Pancreas (tissue), 10 donors: ENCODE measurements around the gene RACK1. TPM values are rescaled to one million over a fixed set of nuclear protein-coding genes. Genes with fewer than 3 reads are reported as not detected.
"Not testable (repeated sequence)": the region's sequence is repeated elsewhere in the genome, so short reads cannot be mapped to it uniquely, and the experiment has no call there.

Source experiments
- ATAC-seq, 4 donors: fragments of 200-7000 bp; cut with Tn5 transposase; one replicate each; pipeline versions ENCODE4 v1.8.0 to v1.9.1; 2020; ENCODE audit warnings: mild to moderate bottlenecking in 4 of 4, moderate library complexity in 4 of 4
- DNase-seq, 6 donors: peaks; one replicate each; pipeline ENCODE4 v3.0.0-alpha.2; 2020
- FAIRE-seq: peaks from 2 replicates; lab custom pipeline; 2012; peaks lifted over from hg19 to GRCh38; lab: Jason Lieb, UNC
- H3K27ac ChIP-seq, 4 donors: fragments of 200-600 bp; sonication (generic); 1 replicate in 3 of 4; 2 replicates in 1 of 4; pipeline versions ENCODE4 v1.5.0 to v1.8.0; 2020
- H3K27me3 ChIP-seq, 4 donors: fragments of 200-600 bp; one replicate each; pipeline ENCODE4 v1.8.0; 2021
- H3K36me3 ChIP-seq, 3 donors: fragments of 200-600 bp; sonication (generic) in 1 of 3; one replicate each; pipeline versions ENCODE4 v1.5.0 to v1.8.0; 2020 to 2021
- H3K4me1 ChIP-seq, 3 donors: fragments of 200-600 bp; one replicate each; pipeline ENCODE4 v1.8.0; 2021
- H3K4me3 ChIP-seq, 4 donors: fragments of 200-600 bp; sonication (generic) in 2 of 4; one replicate each; pipeline versions ENCODE4 v1.5.0 to v1.8.0; 2020 to 2021
- H3K9me3 ChIP-seq, 4 donors: fragments of 200-600 bp; one replicate each; pipeline ENCODE4 v1.8.0; 2021
- WGBS, 2 donors: extraction: QIAGEN DNeasy Blood & Tissue Kit; methylation state at CpG; one replicate each; pipeline ENCODE4 v1.1.7; 2013; 5-methylcytosine and 5-hydroxymethylcytosine counted together
- intact Hi-C, 3 donors: fragments of 100-400 bp; cut with DNase I; formaldehyde crosslinking; loops; one replicate each; pipeline versions ENCODE4 v1.11.1 to v1.14.2; 2022
- polyA plus RNA-seq, 2 donors: library from polyadenylated mRNA; stranded (reverse); fragments of 200-250 nt; gene quantifications; one replicate each; pipeline ENCODE4 v1.2.3, GENCODE V29; 2013
- total RNA-seq, 6 donors: library from RNA; stranded (reverse); fragmentation: NEBNext Ultra II Directional in 4 of 6; extraction: Animal tissue kit (Norgen Biotek cat#: 25700) in 4 of 6; gene quantifications; one replicate each; pipeline versions ENCODE4 v1.2.1 to v1.2.4, GENCODE V29; 2021 to 2023
- TF ChIP-seq, protein P1 (sequence below), 4 donors: fragments of 200-600 bp; sonication (generic) in 3 of 4; IDR thresholded peaks; one replicate each; pipeline versions ENCODE4 v1.5.0 to v1.8.0; 2021; ENCODE audit warnings: antibody characterized with exemption in 4 of 4
- donor health status: healthy with polysubstance abuse.
- donor health status: DM: no; HTN: no; CAD: no; lungs with moderate emphysema.
- donor health status: DM: no; HTN: no; CAD: no.
- donor health status: control.
- donor health status: control.
- donor health status: Bipolar disorder and iron deficiency.
- donor health status: DM: yes; HTN: yes; CAD: no.
- donor health status: DM: no; HTN: no; CAD: no.
- donor health status: DM: no; HTN: no; CAD: no.
- donor health status: DM: yes; HTN: yes; CAD: no.

Gene RACK1
- total and polyA plus RNA-seq, 8 donors = 974 to 1,629 (median 1,233) TPM

DNA sequence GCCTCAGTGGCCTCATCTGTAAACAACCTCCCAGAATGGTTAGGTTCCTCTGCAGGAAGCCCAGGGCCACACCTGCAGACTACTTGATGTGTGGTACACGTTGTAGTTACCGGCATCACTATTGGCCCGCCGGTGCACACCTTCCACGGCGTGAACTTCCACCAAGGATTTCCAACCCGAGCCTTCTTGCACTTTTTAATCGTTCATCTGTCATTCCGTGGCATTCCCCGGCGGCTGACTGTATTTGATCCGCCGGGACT, 26.0 kb downstream of the RACK1 start:
- peak overlapping the region; percentile 28 to 64 (median 56) for H3K27ac ChIP-seq
- H3K36me3 ChIP-seq = no peaks in the 10 kb centered on the region
- peaks cover 0 to 18% (median 4%) of the 10 kb centered on the region in 3 donors for H3K4me1 ChIP-seq
- peak; percentile 2 to 9 (median 4) for ATAC-seq
- H3K27me3 ChIP-seq = no peaks in the 10 kb centered on the region
- no peaks in the 10 kb centered on the region for H3K9me3 ChIP-seq
- 3 to 4% methylated on average over 13 of the region's 13 CpGs for WGBS, 2 donors
- FAIRE-seq = no peak
- no peak for DNase-seq
- peak overlapping the region; percentile 10 to 39 (median 28) for H3K4me3 ChIP-seq
- intact Hi-C loops = no loop called here
- TF ChIP-seq, protein P1, sequence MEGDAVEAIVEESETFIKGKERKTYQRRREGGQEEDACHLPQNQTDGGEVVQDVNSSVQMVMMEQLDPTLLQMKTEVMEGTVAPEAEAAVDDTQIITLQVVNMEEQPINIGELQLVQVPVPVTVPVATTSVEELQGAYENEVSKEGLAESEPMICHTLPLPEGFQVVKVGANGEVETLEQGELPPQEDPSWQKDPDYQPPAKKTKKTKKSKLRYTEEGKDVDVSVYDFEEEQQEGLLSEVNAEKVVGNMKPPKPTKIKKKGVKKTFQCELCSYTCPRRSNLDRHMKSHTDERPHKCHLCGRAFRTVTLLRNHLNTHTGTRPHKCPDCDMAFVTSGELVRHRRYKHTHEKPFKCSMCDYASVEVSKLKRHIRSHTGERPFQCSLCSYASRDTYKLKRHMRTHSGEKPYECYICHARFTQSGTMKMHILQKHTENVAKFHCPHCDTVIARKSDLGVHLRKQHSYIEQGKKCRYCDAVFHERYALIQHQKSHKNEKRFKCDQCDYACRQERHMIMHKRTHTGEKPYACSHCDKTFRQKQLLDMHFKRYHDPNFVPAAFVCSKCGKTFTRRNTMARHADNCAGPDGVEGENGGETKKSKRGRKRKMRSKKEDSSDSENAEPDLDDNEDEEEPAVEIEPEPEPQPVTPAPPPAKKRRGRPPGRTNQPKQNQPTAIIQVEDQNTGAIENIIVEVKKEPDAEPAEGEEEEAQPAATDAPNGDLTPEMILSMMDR (IDR thresholded peaks at IDR 0.05) = no peak

DNA sequence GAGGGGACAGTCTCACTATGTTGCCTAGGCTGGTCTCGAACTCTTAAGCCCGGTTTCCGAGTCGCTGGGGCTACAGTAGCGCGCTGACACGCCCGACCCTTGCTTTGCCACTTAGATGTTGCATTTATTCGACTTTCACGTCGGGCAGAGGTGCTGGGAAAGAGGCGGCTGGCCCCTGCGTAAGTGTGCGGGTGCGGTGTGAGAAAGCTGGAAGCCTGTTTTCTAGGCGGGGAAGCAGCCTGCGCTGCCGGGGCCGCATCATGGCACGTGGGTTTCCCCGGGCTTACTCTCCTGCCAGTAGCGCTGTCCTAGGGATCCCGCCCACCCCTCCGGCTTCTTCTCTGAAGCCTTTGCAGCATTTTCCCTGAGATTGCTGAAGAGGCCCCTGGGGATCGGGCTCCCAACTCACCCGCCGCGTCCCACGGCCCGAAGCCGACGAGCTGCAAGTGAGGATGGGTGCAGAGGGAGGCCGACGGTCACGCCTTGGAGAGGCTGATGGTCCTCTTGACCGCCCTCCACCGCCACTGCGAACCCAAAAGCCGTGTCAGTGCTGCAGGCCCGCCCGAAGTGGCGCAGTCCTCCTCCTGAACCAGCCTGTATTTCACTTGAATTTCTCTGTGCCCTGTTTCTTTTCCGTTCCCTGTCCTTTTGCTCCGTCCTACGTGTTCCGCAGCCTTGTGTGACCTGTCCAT, 26.4 kb downstream of the RACK1 start:
- H3K4me1 ChIP-seq = peaks cover 0 to 18% (median 4%) of the 10 kb centered on the region in 3 donors
- FAIRE-seq = no peak

DNA sequence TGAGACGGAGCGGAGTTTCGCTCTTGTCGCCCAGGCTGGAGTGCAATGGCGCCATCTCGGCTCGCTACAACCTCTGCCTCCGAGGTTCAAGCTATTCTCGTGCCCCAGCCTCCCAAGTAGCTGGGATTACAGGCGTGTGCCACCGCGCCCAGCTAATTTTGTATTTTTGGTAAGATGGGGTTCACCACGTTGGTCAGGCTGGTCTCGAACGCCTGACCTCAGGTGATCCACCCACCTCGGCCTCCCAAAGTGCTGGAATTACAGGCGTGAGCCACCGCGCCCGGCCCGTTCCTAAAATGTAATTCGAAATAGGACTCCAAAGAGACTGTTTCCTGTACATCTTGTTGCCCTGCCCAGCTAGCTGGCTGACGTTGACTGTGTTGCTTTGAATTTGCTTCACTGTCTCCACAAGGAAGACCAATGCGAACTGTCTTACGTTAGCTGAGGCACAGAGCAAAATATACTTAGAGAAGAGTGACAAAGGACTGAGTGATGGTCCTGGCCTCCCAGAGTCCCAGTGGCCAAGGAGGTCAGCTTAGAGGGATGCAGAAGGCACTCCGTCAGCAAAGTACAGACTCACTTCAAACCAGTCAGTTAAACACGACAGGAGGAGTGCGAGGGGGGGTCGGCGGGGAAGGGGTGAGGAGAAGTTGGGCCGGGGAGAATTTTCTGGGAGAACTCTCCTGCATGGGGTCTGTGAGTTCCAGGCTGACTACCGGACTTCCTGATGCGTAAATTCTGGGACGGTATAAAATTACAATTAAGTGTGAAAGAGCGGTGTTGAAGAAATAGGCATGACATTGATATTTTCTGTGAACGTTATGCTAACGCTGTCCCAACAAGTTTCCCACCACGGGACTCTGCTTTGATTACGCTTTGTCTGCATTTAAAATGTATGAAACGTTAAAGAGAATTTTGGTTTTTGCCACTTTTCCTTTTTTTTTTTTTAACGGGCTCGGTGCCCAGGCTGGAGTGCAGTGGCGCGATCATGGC, 27.4 kb downstream of the RACK1 start:
- intact Hi-C loops = no loop called here
- H3K4me3 ChIP-seq = peak overlapping the region in 2 of 4 donors; percentile 36 to 39
- no peak for ATAC-seq

More for the DNA sequence above, 26.4 kb downstream of the RACK1 start:
- ATAC-seq (peak; percentile 8 to 49 (median 32)), DNase-seq (peak in 4 of 6 donors; percentile 44 to 85 (median 60))
- H3K27me3 ChIP-seq = no peaks in the 10 kb centered on the region
- WGBS, 2 donors = 2 to 3% methylated on average over 46 of the region's 46 CpGs
- intact Hi-C loops = no loop called here
- H3K36me3 ChIP-seq = no peaks in the 10 kb centered on the region
- peak overlapping the region; percentile 10 to 39 (median 28) for H3K4me3 ChIP-seq
- peak overlapping the region; percentile 24 to 64 (median 56) for H3K27ac ChIP-seq
- H3K9me3 ChIP-seq = no peaks in the 10 kb centered on the region
- TF ChIP-seq, protein P1 (IDR thresholded peaks at IDR 0.05) = no peak

DNA sequence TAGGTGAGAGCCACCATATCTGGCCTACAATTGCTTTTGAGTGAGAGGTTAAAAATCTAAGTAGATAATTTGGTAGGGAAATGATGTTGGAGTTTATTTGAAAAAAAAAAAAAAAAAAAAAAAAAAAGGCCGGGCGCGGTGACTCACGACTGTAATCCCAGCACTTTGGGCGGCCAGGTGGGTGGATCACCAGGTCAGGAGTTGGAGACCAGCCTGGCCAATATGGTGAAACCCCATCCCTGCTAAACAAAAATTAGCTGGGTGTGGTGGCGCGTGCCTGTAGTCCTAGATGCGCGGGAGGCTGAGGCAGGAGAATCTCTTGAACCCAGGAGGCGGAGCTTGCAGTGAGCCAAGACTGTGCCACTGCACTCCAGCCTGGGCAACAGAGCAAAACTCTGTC, 29.5 kb downstream of the RACK1 start:
- peaks cover 0 to 18% (median 4%) of the 10 kb centered on the region in 3 donors for H3K4me1 ChIP-seq
- H3K27ac ChIP-seq, H3K36me3 ChIP-seq, ATAC-seq, H3K9me3 ChIP-seq, FAIRE-seq, intact Hi-C loops, H3K4me3 ChIP-seq, H3K27me3 ChIP-seq, DNase-seq: not testable (repeated sequence)
- 93 to 95% methylated on average over 9 to 10 of the region's 10 CpGs for WGBS, 2 donors

More for the DNA sequence above, 27.4 kb downstream of the RACK1 start:
- H3K27me3 ChIP-seq = no peaks in the 10 kb centered on the region
- H3K27ac ChIP-seq = no peak overlapping the region
- peaks cover 0 to 18% (median 4%) of the 10 kb centered on the region in 3 donors for H3K4me1 ChIP-seq
- no peaks in the 10 kb centered on the region for H3K9me3 ChIP-seq
- no peak for DNase-seq
- FAIRE-seq = no peak
- TF ChIP-seq, protein P1 (IDR thresholded peaks at IDR 0.05) = no peak
- no peaks in the 10 kb centered on the region for H3K36me3 ChIP-seq
- WGBS, 2 donors = 39 to 41% methylated on average over 44 of the region's 44 CpGs

DNA sequence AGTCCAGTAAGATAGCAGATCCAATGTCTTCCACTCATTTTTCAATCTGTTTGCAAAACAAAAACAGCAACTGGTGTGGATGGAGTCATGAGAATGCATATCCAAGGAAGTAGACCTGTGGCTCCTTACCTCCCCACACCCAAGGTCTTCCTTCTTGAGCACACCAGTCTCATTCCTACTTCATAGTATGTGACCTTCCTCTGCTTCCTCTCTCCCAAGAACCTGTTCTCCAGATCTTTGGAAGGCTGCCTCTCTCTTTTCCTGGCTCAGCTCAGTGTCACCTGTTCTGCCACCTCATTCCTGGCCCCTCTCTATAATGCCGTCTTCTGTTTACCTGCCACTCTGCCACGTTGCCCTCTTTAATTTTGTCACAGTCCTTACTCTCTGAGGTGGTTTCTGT, 30.8 kb downstream of the RACK1 start:
- Histone ChIP-seq H3K4me1 (peaks cover 0 to 13% (median 4%) of the 10 kb centered on the region in 3 donors), H3K36me3 (no peaks in the 10 kb centered on the region), H3K9me3 (no peaks in the 10 kb centered on the region), H3K4me3 (no peak overlapping the region), H3K27ac (peak overlapping the region in 2 of 4 donors; percentile 24 to 36), H3K27me3 (no peaks in the 10 kb centered on the region)
- DNase-seq (no peak), FAIRE-seq (no peak), ATAC-seq (peak; percentile 17 to 47 (median 40))
- intact Hi-C loops = no loop called here
- TF ChIP-seq, protein P1 (IDR thresholded peaks at IDR 0.05) = no peak
- 32 to 35% methylated on average over 2 of the region's 2 CpGs for WGBS, 2 donors
